WTC11 (cell line): Measurements from ENCODE around the gene CDH13. TPM values are rescaled to one million over a fixed set of nuclear protein-coding genes. Genes with fewer than 3 reads are reported as not detected.
A peak's percentile ranks its signal among the peaks of the same experiment; 100 is the strongest.

ENCODE experiments used
- ATAC-seq: fragments of 200-7000 bp; cut with Tn5 transposase; 2 replicates; pipeline ENCODE4 v1.10.0; 2021; ENCODE audit warnings: mild to moderate bottlenecking, moderate library complexity
- Bru-seq: library from RNA; stranded (reverse); fragments of 400-500 nt; gene quantifications from one replicate; lab custom pipeline; 2021; lab: Mats Ljungman, UMichigan
- CTCF ChIA-PET: fragments of 300-600 bp; sonication (Branson Sonifier 250); formaldehyde crosslinking; loops from one replicate; lab custom pipeline; 2021; ENCODE audit warnings: antibody characterized with exemption; lab: Charles Lee
- POLR2A ChIA-PET: fragments of 350-600 bp; sonication (Branson Sonifier 250); formaldehyde crosslinking; loops from one replicate; lab custom pipeline; 2021; ENCODE audit warnings: antibody characterized with exemption; lab: Charles Lee
- DNase-seq: peaks from one replicate; pipeline ENCODE4 v3.0.0; 2021; ENCODE audit warnings: low spot score
- H3K27ac Mint-ChIP-seq: 2 replicates; pipeline ENCODE4 v1.8.0; 2021; ENCODE audit warnings: mixed read lengths
- H3K27me3 Mint-ChIP-seq: 2 replicates; pipeline ENCODE4 v1.8.0; 2021; ENCODE audit warnings: low read depth, mild to moderate bottlenecking, moderate library complexity, mixed read lengths
- H3K36me3 Mint-ChIP-seq: 2 replicates; pipeline ENCODE4 v1.8.0; 2021; ENCODE audit warnings: mixed read lengths
- H3K4me1 Mint-ChIP-seq: 2 replicates; pipeline ENCODE4 v1.8.0; 2022; ENCODE audit warnings: mixed read lengths
- H3K4me3 Mint-ChIP-seq: 2 replicates; pipeline ENCODE4 v1.8.0; 2021; ENCODE audit warnings: mild to moderate bottlenecking, moderate library complexity, mixed read lengths
- H3K9me3 Mint-ChIP-seq: 2 replicates; pipeline ENCODE4 v1.8.0; 2021; ENCODE audit warnings: mixed read lengths
- ATF6 ChIP-seq: sonication (generic); formaldehyde crosslinking; IDR thresholded peaks from 2 replicates; pipeline ENCODE4 v1.8.1; 2023; ENCODE audit warnings: mild to moderate bottlenecking, missing genetic modification reagents
- CTCF ChIP-seq: fragments of 200-600 bp; IDR thresholded peaks from 2 replicates; pipeline ENCODE4 v1.8.0; 2022; ENCODE audit warnings: antibody characterized with exemption
- ETV6 ChIP-seq: sonication (generic); formaldehyde crosslinking; IDR thresholded peaks from 2 replicates; pipeline ENCODE4 v1.8.1; 2022; ENCODE audit warnings: mild to moderate bottlenecking, missing genetic modification reagents
- GTF2I ChIP-seq: fragments of 250-450 bp; sonication (Bioruptor Pico); conservative IDR thresholded peaks from 2 replicates; pipeline ENCODE4 v1.4.0; 2021; ENCODE audit warnings: mild to moderate bottlenecking
- HMGA2 ChIP-seq: fragments of 250-450 bp; sonication (Bioruptor Pico); IDR thresholded peaks from 2 replicates; pipeline ENCODE4 v1.4.0; 2021; ENCODE audit warnings: mild to moderate bottlenecking, moderate library complexity
- NFE2L1 ChIP-seq: sonication (generic); formaldehyde crosslinking; IDR thresholded peaks from 2 replicates; pipeline ENCODE4 v1.8.1; 2023; ENCODE audit warnings: missing genetic modification reagents
- NR1H2 ChIP-seq: sonication (generic); formaldehyde crosslinking; IDR thresholded peaks from 2 replicates; pipeline ENCODE4 v1.9.0; 2021; ENCODE audit warnings: mild to moderate bottlenecking, moderate library complexity, missing genetic modification reagents
- PRDM15 ChIP-seq: sonication (generic); formaldehyde crosslinking; IDR thresholded peaks from 2 replicates; pipeline ENCODE4 v1.8.0; 2022; ENCODE audit warnings: missing genetic modification reagents
- PREB ChIP-seq: sonication (generic); formaldehyde crosslinking; IDR thresholded peaks from 2 replicates; pipeline ENCODE4 v1.8.1; 2022; ENCODE audit warnings: mild to moderate bottlenecking, missing genetic modification reagents, moderate library complexity, borderline replicate concordance
- RORB ChIP-seq: fragments of 250-450 bp; sonication (Bioruptor Pico); IDR thresholded peaks from 2 replicates; pipeline ENCODE4 v1.9.0; 2021; ENCODE audit warnings: mild to moderate bottlenecking
- STAT6 ChIP-seq: sonication (generic); formaldehyde crosslinking; conservative IDR thresholded peaks from 2 replicates; pipeline ENCODE4 v1.8.1; 2023; ENCODE audit warnings: mild to moderate bottlenecking, low read depth, missing genetic modification reagents, moderate library complexity
- TEAD4 ChIP-seq: sonication (generic); formaldehyde crosslinking; IDR thresholded peaks from 2 replicates; pipeline ENCODE4 v1.8.0; 2022; ENCODE audit warnings: mild to moderate bottlenecking, missing genetic modification reagents
- ZBTB21 ChIP-seq: sonication (generic); formaldehyde crosslinking; IDR thresholded peaks from 2 replicates; pipeline ENCODE4 v1.8.1; 2023; ENCODE audit warnings: mild to moderate bottlenecking, missing genetic modification reagents, borderline replicate concordance
- ZMAT4 ChIP-seq: fragments of 250-450 bp; sonication (Bioruptor Pico); IDR thresholded peaks from 2 replicates; pipeline ENCODE4 v1.9.0; 2021; ENCODE audit warnings: mild to moderate bottlenecking
- ZNF219 ChIP-seq: sonication (generic); formaldehyde crosslinking; IDR thresholded peaks from 2 replicates; pipeline ENCODE4 v1.8.0; 2023; ENCODE audit warnings: missing genetic modification reagents, mild to moderate bottlenecking, borderline replicate concordance
- ZNF263 ChIP-seq: sonication (generic); formaldehyde crosslinking; IDR thresholded peaks from 2 replicates; pipeline ENCODE4 v1.8.1; 2022; ENCODE audit warnings: low read depth, mild to moderate bottlenecking, moderate library complexity, missing genetic modification reagents
- ZNF512 ChIP-seq: sonication (generic); formaldehyde crosslinking; IDR thresholded peaks from 2 replicates; pipeline ENCODE4 v1.8.1; 2022; ENCODE audit warnings: missing genetic modification reagents, borderline replicate concordance
- ZNF671 ChIP-seq: fragments of 250-450 bp; sonication (Bioruptor Pico); IDR thresholded peaks from 2 replicates; pipeline ENCODE4 v1.8.0; 2021; ENCODE audit warnings: mild to moderate bottlenecking
- long read RNA-seq, 3 experiments: library from RNA in 1 of 3; library from capped mRNA in 1 of 3; library from polyadenylated mRNA in 1 of 3; unstranded in 2 of 3; stranded (forward) in 1 of 3; transcript quantifications; one replicate each; pipeline ENCODE4 v2.0.0, GENCODE V29; 2021
- total RNA-seq: library from RNA; stranded (reverse); gene quantifications from 3 replicates; pipeline ENCODE4 v1.2.3, GENCODE V29; 2021

Gene CDH13
- total RNA-seq (0.48 to 0.81 TPM (median 0.62 TPM) in 3 replicates), Bru-seq, nascent RNA (percentile 19 among the genes with signal in this experiment)
- long read RNA-seq, experiment 1, partial matches to known transcripts: 3 of 8 reads
- long read RNA-seq, experiment 1, other reads (novel, unspliced or antisense): 5 of 8 reads
- long read RNA-seq, experiment 2: 0 reads
- long read RNA-seq, experiment 3: 0 reads

- Mint-ChIP-seq H3K27me3 (peaks cover 61% of the 10 kb centered on the region), H3K27ac (no peak within 1 kb of the TSS), H3K4me3 (peak within 1 kb of the TSS; percentile 74), H3K36me3 (no peaks in the 10 kb centered on the region), H3K9me3 (no peaks in the 10 kb centered on the region), H3K4me1 (peaks cover 30% of the 10 kb centered on the region)
- POLR2A ChIA-PET: interaction anchor here (0.7 kb wide), 1 partner anchor 156 kb away, joined by 3 read pairs; no protein-coding TSS in a partner anchor
- CTCF ChIA-PET: interaction anchor here (1.0 to 1.2 kb wide), 3 partner anchors 12 to 31 kb away, joined by 3 to 5 read pairs (median 5); no protein-coding TSS in a partner anchor
- ATAC-seq (peak; percentile 15), DNase-seq (peak; percentile 24)
- TF ChIP-seq ZNF263 (CRISPR knock-in tag) (no peak), HMGA2 (no peak), NFE2L1 (CRISPR knock-in tag) (no peak), GTF2I (CRISPR knock-in tag) (no peak), RORB (no peak), ATF6 (CRISPR knock-in tag) (no peak), ZMAT4 (CRISPR knock-in tag) (no peak), ZNF219 (CRISPR knock-in tag) (no peak), ZNF671 (no peak), PRDM15 (CRISPR knock-in tag) (no peak)
Observed at GRCh38 chr16:82626791-82627261, at the start of gene CDH13. CDH13 (plus strand) TSS chr16:82626969.

GRCh38 chr16:82580298-82580890 lies 46.4 kb upstream of the CDH13 start:
- TF ChIP-seq PREB (no peak), ETV6 (CRISPR knock-in tag) (no peak), ZNF512 (CRISPR knock-in tag) (no peak), CTCF (no peak), ZBTB21 (CRISPR knock-in tag) (no peak), NFE2L1 (CRISPR knock-in tag) (no peak), ZNF263 (CRISPR knock-in tag) (no peak), NR1H2 (CRISPR knock-in tag) (no peak), TEAD4 (CRISPR knock-in tag) (no peak), STAT6 (no peak)
- Mint-ChIP-seq H3K4me1 (no peaks in the 10 kb centered on the region), H3K9me3 (peaks cover 7% of the 10 kb centered on the region), H3K27ac (no peak overlapping the region), H3K36me3 (no peaks in the 10 kb centered on the region), H3K4me3 (no peak overlapping the region), H3K27me3 (no peaks in the 10 kb centered on the region; the same call in 1 of the 2 replicates)
- peak; percentile 73 for ATAC-seq
- ChIA-PET CTCF (interaction anchor here (0.5 to 2.6 kb wide), 12 partner anchors 10 to 317 kb away, joined by 3 to 26 read pairs (median 3); no protein-coding TSS in a partner anchor), POLR2A (no interaction called here)
- DNase-seq: peak; percentile 25
